HG02678 (cell line): Measurements from ENCODE around the gene OSCP1.
A peak's percentile ranks its signal among the peaks of the same experiment; 100 is the strongest.
"Not testable (repeated sequence)": the region's sequence is repeated elsewhere in the genome, so short reads cannot be mapped to it uniquely, and the experiment has no call there.

Experiments used
- ATAC-seq: cut with Tn5 transposase; IDR thresholded peaks from one replicate; pipeline ENCODE4 v1.9.1; 2021; ENCODE audit warnings: mild to moderate bottlenecking, moderate library complexity; ENCODE audit not compliant: unreplicated experiment

The OSCP1 gene, protein sequence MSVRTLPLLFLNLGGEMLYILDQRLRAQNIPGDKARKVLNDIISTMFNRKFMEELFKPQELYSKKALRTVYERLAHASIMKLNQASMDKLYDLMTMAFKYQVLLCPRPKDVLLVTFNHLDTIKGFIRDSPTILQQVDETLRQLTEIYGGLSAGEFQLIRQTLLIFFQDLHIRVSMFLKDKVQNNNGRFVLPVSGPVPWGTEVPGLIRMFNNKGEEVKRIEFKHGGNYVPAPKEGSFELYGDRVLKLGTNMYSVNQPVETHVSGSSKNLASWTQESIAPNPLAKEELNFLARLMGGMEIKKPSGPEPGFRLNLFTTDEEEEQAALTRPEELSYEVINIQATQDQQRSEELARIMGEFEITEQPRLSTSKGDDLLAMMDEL

GRCh38 chr1:36450270-36450918, at the start of gene OSCP1:
Gene OSCP1 (minus strand): TSS chr1:36450451. CDS start chr1:36450369, 82 bp downstream.
- peak; percentile 99 for ATAC-seq

DNA sequence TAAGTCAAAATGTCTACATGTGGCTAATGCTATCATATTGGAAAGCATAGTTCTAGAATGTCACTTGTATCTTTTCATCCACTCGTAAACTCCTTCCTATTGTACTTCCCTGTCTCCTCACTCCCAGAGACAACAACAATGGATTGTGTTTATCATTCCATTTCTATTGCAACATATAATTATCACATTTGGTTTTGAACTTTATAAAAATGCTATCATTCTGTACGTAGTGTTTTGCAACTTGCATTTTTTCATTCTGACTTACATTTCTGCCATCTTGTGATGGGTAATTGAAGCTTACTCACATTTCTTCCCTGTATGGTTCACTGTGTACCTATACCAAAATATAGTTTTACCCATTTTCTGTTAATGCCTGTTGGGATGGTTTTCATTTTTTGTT, 47.0 kb upstream of the OSCP1 start:
- no peak for ATAC-seq

- ATAC-seq: no peak
Measured at GRCh38 chr1:36494971-36495370, 44.7 kb upstream of the OSCP1 start.

GRCh38 chr1:36493524-36493923, 43.3 kb upstream of the OSCP1 start:
- ATAC-seq: no peak

DNA sequence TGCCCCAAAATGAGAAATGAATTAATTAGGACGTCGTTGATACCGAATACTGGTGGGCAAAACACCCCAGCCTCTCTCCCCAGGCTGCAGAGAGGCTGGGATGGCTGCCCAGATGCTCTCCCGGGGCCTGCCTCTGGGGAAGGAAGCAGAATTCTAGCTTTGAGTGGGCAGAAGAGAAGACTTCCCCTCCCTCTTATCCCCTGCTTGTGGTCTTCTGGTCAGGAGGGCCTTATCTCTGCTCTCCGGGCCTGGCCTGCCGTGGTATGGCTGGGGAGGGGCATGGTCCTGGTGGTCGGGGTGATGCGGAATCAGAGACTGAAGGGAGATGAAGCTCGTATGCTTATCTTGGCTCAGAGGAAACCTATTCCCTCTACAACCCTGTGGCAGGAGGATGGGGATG, 42.2 kb upstream of the OSCP1 start:
- ATAC-seq: no peak

DNA sequence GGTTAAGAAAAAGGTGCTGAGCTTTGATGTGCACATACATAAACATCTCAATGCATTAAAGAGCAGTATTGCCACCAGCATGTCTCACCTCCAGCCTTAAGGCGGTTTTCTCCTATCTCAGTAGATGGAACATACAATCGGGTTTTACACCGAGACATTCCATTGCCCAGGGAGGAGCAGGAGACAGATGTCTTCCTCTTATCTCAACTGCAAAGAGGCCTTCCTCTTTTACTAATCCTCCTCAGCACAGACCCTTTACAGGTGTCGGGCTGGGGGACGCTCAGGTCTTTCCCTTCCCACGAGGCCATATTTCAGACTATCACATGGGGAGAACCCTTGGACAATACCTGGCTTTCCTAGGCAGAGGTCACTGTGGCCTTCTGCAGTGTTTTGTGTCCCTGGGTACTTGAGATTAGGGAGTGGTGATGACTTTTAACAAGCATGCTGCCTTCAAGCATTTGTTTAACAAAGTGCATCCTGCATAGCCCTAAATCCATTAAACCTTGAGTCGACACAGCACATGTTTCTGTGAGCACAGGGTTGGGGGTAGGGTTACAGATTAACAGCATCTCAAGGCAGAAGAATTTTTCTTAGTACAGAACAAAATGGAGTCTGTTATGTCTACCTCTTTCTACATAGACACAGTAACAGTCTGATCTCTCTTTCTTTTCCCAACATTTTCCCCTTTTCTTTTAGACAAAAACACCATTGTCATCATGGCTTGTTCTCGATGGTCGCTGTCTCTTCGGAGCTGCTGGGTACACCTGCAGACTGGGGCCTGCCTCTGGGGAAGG, 39.2 kb upstream of the OSCP1 start:
- ATAC-seq: not testable (repeated sequence)

DNA sequence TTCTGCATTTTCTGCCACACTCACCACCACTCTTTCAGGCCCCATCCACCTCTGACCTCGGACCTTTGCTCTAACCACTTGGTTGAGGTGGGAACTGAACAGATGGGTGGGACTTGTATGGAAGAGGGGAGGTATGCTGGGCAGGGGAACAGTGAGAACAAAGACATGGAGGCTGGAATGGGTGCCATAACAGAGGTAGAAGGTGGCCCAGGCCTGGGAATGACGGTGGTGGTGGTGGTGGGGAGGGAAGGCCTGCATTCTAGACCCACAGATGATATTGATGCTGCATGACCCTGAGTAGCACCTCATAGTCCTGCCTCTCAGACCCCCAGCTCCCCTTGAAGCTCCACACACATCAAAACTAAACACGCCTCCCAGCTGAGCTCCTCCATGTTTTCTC, 37.7 kb upstream of the OSCP1 start:
- ATAC-seq: no peak

DNA sequence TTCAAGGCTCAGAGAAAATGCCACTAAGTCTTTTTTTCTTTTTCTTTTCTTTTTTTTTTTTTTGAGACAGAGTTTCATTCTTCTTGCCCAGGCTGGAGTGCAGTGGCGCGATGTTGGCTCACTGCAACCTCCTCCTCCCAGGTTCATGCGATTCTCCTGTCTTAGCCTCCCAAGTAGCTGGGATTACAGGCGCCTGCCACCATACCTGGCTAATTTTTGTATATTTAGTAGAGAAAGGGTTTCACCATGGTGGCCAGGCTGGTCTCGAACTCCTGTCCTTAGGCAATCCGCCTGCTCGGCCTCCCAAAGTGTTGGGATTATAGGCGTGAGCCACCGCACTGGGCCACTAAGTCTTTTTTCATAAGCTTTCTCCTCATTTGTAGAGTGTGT, 37.1 kb upstream of the OSCP1 start:
- ATAC-seq: not testable (repeated sequence)

- ATAC-seq: no peak
Measured at GRCh38 chr1:36486439-36487335, 36.4 kb upstream of the OSCP1 start.

DNA sequence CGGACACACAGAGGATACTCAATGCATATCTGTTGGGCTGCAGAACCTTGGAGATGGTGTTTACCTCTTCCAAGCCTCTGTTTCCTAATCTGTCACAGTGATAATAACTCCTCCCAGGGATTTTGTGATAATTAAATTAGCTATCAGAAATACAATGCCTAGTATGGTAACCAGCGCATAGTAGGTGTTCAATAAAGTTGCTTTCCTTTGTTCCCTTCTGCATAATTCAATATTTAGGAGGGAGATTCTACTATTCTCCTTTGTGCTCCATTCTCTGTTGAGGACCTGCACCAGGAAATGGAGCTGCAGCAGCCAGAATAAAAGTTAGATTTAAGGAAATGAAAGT, 35.8 kb upstream of the OSCP1 start:
- no peak for ATAC-seq

DNA sequence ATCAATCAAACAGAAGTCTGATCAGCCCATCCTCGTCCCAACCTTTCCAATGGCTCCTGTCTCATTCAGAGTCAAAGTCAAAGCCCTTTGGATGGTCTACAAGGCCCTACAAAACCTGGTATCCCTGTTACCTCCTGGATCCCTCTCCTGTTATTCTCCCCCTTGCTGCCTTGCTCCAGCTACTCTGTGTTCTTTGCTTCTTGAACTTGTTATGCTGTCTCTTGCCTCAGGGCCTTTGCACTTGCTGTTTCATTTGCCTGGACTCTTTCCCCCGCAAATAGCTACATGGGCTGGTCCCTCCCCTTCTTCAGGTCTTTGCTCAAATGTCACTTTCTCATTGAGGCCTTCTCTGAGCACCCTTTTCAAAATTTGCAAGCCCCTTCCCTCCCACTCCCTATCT, 33.8 kb upstream of the OSCP1 start:
- ATAC-seq: no peak

GRCh38 chr1:36482724-36483388, 32.6 kb upstream of the OSCP1 start, which contains the start of gene CSF3R:
Gene CSF3R (minus strand): TSS chr1:36482913. CDS start chr1:36479496, 3,417 bp downstream.
- ATAC-seq: no peak

DNA sequence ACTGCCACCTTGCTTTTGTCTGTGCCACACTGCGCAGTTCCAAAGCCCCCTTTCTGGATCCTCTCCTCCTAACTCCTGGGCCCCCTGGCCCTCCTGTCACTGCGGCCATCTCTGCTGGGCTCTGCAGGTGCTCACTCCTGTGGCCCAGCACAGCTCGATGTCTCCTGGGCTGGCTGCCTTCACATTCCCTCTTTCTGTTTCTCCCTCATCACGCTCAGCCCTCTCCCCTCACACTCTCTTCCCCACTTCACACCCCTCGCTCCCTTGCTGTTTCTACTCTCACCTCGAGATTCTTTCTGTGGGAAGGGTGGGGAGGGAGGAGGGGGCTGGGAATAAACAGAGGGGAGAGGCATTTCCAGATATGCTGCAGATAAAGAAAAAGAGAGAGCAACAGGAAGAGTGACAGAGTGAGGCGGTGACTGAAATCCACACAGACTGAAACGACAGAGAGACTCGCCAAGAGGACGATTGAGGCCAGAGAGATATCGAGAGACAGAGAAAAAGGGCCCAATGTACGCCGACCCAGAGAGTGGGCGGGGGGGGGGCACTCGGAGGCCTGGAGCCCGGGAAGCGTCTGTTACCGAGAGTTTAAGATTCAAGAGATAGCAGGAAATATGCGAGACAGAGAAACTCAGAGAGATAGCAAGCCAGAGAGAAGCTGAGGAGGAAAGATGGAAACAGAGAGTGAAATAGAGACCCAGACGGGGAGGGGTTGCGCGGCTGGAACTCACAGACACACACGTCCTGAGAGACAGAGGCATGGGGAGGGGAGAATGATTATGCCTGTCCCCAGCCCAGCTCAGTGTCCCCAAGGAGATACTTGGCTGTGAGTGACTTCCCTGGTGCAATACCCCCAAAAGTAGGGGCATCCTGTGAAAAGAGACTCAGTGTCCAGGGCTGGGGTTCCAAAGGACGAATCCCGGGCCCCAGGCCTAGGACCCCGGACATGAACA, 31.8 kb upstream of the OSCP1 start:
- no peak for ATAC-seq

DNA sequence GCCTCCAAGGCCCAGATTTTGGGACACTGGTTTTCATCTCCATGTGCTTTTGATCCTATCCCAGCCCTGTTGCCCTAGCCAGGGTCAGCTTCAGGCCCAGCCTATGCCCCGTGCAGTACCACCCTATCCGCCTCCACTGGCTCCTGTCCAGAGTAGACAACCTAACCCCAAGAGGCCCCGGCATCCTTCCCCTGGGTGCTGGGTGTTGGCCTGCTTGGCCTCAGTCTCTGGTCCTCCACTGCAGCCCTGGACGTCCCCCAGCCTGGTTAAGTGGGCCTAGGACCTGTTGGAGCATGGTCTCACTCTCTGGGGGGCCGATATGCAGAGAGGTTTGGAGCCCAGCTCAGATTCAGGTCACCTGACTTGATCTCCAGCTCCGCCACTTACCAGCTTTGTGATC, 30.8 kb upstream of the OSCP1 start:
- ATAC-seq: no peak

DNA sequence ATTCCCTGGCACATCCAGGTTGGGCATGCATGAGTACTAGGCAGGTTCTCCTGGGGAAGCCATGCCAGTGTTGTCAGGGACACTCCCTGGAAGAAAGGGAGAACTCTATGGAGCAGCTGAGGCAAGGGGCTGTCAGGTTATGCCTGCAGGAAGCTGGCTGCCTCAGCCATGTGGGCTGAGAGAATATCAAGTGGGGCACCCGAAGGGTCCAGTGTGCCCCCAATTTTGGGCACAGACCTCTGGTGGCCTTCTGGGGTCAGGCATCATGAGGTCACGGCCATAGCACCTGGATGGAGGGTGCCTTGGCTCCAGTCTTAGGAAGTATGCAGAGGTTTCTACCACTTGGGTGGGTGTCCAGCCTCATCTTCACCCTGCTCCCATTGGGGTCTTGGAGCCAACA, 29.9 kb upstream of the OSCP1 start:
- ATAC-seq: no peak

GRCh38 chr1:36479505-36480051, 29.3 kb upstream of the OSCP1 start:
- ATAC-seq: no peak

DNA sequence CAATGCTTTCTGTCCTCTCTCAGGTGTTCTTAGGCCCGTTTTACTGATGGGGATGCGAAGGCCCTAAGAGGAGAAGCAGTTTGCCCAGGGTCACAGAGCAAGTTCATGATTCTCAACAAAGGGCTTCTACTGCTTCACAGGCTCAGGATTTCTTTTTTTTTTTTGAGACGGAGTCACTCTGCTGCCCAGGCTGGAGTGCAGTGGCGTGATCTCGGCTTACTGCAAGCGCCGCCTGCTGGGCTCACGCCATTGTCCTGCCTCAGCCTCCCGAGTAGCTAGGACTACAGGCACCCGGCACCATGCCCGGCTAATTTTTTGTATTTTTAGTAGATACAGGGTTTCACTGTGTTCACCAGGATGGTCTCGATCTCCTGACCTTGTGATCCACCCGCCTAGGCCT, 27.4 kb upstream of the OSCP1 start:
- ATAC-seq: not testable (repeated sequence)

DNA sequence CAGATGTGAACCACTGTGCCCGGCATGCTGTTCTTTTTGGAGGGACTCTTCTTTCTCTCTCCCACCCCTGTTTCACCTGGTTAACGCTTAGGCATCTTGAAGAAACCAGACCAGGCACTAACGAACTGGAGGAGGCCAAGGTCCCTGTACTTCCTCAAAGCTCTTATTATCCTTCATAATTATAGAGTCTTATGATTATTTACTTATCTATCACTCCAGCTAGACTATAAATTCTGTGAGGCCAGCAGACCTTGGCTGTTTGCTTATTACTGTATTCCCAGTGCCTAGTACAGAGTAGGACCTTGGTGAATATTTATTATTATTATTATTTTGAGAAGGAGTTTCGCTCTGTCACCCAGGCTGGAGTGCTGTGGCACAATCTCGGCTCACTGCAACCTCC, 26.7 kb upstream of the OSCP1 start:
- no peak for ATAC-seq
